Mammary epithelial cell (primary cell): ENCODE measurements around the gene RYR1.

Experiments
- CTCF ChIP-seq, 2 donors: IDR thresholded peaks in 1 of 2; conservative IDR thresholded peaks in 1 of 2; 2 replicates each; pipeline ENCODE4 v1.5.1; 2011 to 2012; ENCODE audit warnings: inconsistent platforms in 2 of 2, low read length in 2 of 2, mild to moderate bottlenecking in 2 of 2, control low read depth in 1 of 2, low read depth in 1 of 2; ENCODE audit not compliant: insufficient read depth in 1 of 2; ENCODE audit errors: extremely low read depth in 1 of 2
- EZH2 ChIP-seq: IDR thresholded peaks from 2 replicates; pipeline ENCODE4 v1.6.1; 2012; ENCODE audit warnings: low read length, inconsistent platforms, borderline replicate concordance

- TF ChIP-seq CTCF (conservative IDR thresholded peaks at IDR 0.05 in 1 of 2, IDR thresholded peaks at IDR 0.05 in 1 of 2; ENCODE audit: extremely low read depth in 1 of 2, insufficient read depth in 1 of 2, low read depth in 1 of 2, low read length in 2 of 2) (no peak), EZH2 (no peak)
Measured at GRCh38 chr19:38451629-38452028, 18.1 kb downstream of the RYR1 start.
